ENCODE data around the gene ZNF415.
"Not testable (repeated sequence)": the region's sequence is repeated elsewhere in the genome, so short reads cannot be mapped to it uniquely, and the experiment has no call there.

The ZNF415 gene

GRCh38 chr19:53132141-53132991 is at the start of gene ZNF415:
Gene ZNF415 (minus strand): TSS chr19:53132910. CDS start chr19:53122676, 10,234 bp downstream.
- peak; percentile 40 for DNase-seq

GRCh38 chr19:53182202-53182601 is 49.5 kb upstream of the ZNF415 start:
- DNase-seq, result no peak

- DNase-seq, result no peak
These were observed 45.3 kb upstream of the ZNF415 start for GRCh38 chr19:53177986-53178385.

GRCh38 chr19:53172889-53173288 is 40.2 kb upstream of the ZNF415 start:
- DNase-seq, result no peak

GRCh38 chr19:53165691-53166091 is 33.0 kb upstream of the ZNF415 start:
- no peak for DNase-seq

GRCh38 chr19:53161123-53161522 is 28.4 kb upstream of the ZNF415 start:
- DNase-seq, result no peak

- DNase-seq, result no peak
These were observed 27.6 kb upstream of the ZNF415 start for GRCh38 chr19:53160350-53160749.

GRCh38 chr19:53158119-53158656 is 25.5 kb upstream of the ZNF415 start:
- peak; percentile 40 for DNase-seq

GRCh38 chr19:53157626-53158025 is 24.9 kb upstream of the ZNF415 start:
- DNase-seq, result no peak

GRCh38 chr19:53156850-53157249 is 24.1 kb upstream of the ZNF415 start:
- DNase-seq, result no peak

- no peak for DNase-seq
These were observed 14.9 kb upstream of the ZNF415 start for GRCh38 chr19:53147645-53148044.

GRCh38 chr19:53140351-53140750 is 7.6 kb upstream of the ZNF415 start:
- DNase-seq, result no peak

- DNase-seq, result no peak
These were observed 3.7 kb upstream of the ZNF415 start for GRCh38 chr19:53136432-53136831.

- DNase-seq, result no peak
These were observed 983 bp downstream of the ZNF415 start for GRCh38 chr19:53131727-53132126.

- no peak for DNase-seq
These were observed 1.6 kb downstream of the ZNF415 start for GRCh38 chr19:53131085-53131590.

- no peak for DNase-seq
These were observed 2.2 kb downstream of the ZNF415 start for GRCh38 chr19:53130506-53130905.

- DNase-seq, result not testable (repeated sequence)
These were observed 5.8 kb downstream of the ZNF415 start for GRCh38 chr19:53126733-53127526.

- no peak for DNase-seq
These were observed 9.3 kb downstream of the ZNF415 start for GRCh38 chr19:53123400-53123799.

GRCh38 chr19:53112286-53112685 is 20.4 kb downstream of the ZNF415 start:
- DNase-seq, result no peak

- DNase-seq, result no peak
These were observed 23.2 kb downstream of the ZNF415 start for GRCh38 chr19:53109527-53109926.

- DNase-seq, result peak; percentile 99
These were observed 29.2 kb downstream of the ZNF415 start, which contains the start of gene ZNF160 for GRCh38 chr19:53103234-53104203. Gene ZNF160 (minus strand): TSS chr19:53103422. CDS start chr19:53086276, 17,146 bp downstream.

GRCh38 chr19:53102756-53103233 is 29.9 kb downstream of the ZNF415 start:
- peak; percentile 31 for DNase-seq

Measured in stimulated activated CD4-positive, alpha-beta T cell treated with anti-CD3 and anti-CD28 coated beads, Interleukin-4, amount 100 ng/mL, for 1 hour (primary cell).